Endothelial cell of umbilical vein (primary cell): ENCODE measurements around the gene CLDN5. TPM values are rescaled to one million over a fixed set of nuclear protein-coding genes. Genes with fewer than 3 reads are reported as not detected.

Experiments used
- BruUV-seq: library from RNA; stranded (reverse); fragments of 400-500 nt; replicated peaks from 2 replicates; lab custom pipeline; 2021; lab: Mats Ljungman, UMichigan
- CTCF ChIA-PET: fragments of 300-600, 350-600 bp; sonication (Branson Sonifier 250); formaldehyde crosslinking; loops from one replicate; lab custom pipeline; 2021; ENCODE audit warnings: antibody characterized with exemption, inconsistent platforms; lab: Charles Lee
- POLR2A ChIA-PET: fragments of 300-600, 350-600 bp; sonication (Branson Sonifier 250); formaldehyde crosslinking; loops from one replicate; lab custom pipeline; 2021; ENCODE audit warnings: antibody characterized with exemption, inconsistent platforms; lab: Charles Lee
- DNase-seq: peaks from one replicate; pipeline ENCODE4 v3.0.0-alpha.2; 2011; ENCODE audit warnings: low read depth, low spot score
- FAIRE-seq: peaks from 2 replicates; lab custom pipeline; 2011; peaks lifted over from hg19 to GRCh38; lab: Jason Lieb, UNC
- H2AFZ ChIP-seq: 2 replicates; pipeline ENCODE4 v1.6.0; 2012; ENCODE audit warnings: low read depth, low read length, control low read depth, inconsistent platforms
- H3K27ac ChIP-seq: 2 replicates; pipeline ENCODE4 v1.5.1; 2011; ENCODE audit warnings: low read depth, mild to moderate bottlenecking, control low read depth, low read length, moderate library complexity; ENCODE audit not compliant: insufficient read depth
- H3K27me3 ChIP-seq, 2 experiments: 2 replicates each; pipeline versions ENCODE4 v1.6.0 to v1.6.1; 2011; ENCODE audit warnings: low read length in 2 of 2, mixed read lengths in 1 of 2; ENCODE audit not compliant: control insufficient read depth in 2 of 2, insufficient read depth in 2 of 2
- H3K36me3 ChIP-seq, 2 experiments: 2 replicates in 1 of 2; 3 replicates in 1 of 2; pipeline ENCODE4 v1.5.1; 2011; ENCODE audit warnings: low read length in 2 of 2, mild to moderate bottlenecking in 1 of 2, moderate library complexity in 1 of 2; ENCODE audit not compliant: control insufficient read depth in 2 of 2, insufficient read depth in 2 of 2; ENCODE audit errors: extremely low read depth in 1 of 2
- H3K4me1 ChIP-seq: 3 replicates; pipeline ENCODE4 v1.5.1; 2011; ENCODE audit warnings: mild to moderate bottlenecking, low read length; ENCODE audit not compliant: control insufficient read depth, insufficient read depth; ENCODE audit errors: extremely low read depth
- H3K4me2 ChIP-seq: 2 replicates; pipeline ENCODE4 v1.6.1; 2011; ENCODE audit warnings: low read length, control low read depth, mixed read lengths; ENCODE audit not compliant: insufficient read depth
- H3K4me3 ChIP-seq, 3 experiments: fragments of 200-600 bp in 1 of 3; sonication (generic), shearing (Covaris generic) in 1 of 3; replicated peaks in 1 of 3; 2 replicates each; pipeline ENCODE4 v1.5.1; 2011 to 2016; ENCODE audit warnings: control low read depth in 3 of 3, low read length in 3 of 3, mild to moderate bottlenecking in 2 of 3, inconsistent platforms in 1 of 3, low read depth in 1 of 3, moderate library complexity in 1 of 3; ENCODE audit not compliant: insufficient read depth in 1 of 3
- H3K79me2 ChIP-seq: 2 replicates; pipeline ENCODE4 v1.6.0; 2012; ENCODE audit warnings: low read length, inconsistent platforms; ENCODE audit not compliant: control insufficient read depth, insufficient read depth
- H3K9ac ChIP-seq: replicated peaks from 2 replicates; pipeline ENCODE3; 2011; ENCODE audit warnings: low read length, control low read depth; ENCODE audit not compliant: insufficient read depth; ENCODE audit errors: extremely low read depth
- H3K9me1 ChIP-seq: replicated peaks from 3 replicates; pipeline ENCODE4 v1.6.0; 2011; ENCODE audit warnings: mild to moderate bottlenecking, low read length; ENCODE audit not compliant: control insufficient read depth, insufficient read depth; ENCODE audit errors: extremely low read depth
- H3K9me3 ChIP-seq: replicated peaks from 2 replicates; pipeline ENCODE4 v1.5.1; 2012; ENCODE audit warnings: low read length, inconsistent platforms; ENCODE audit not compliant: control insufficient read depth, insufficient read depth
- H4K20me1 ChIP-seq: replicated peaks from 2 replicates; pipeline ENCODE3; 2011; ENCODE audit warnings: mild to moderate bottlenecking, low read length; ENCODE audit not compliant: control insufficient read depth, insufficient read depth; ENCODE audit errors: extremely low read depth
- EZH2 ChIP-seq: IDR thresholded peaks from 2 replicates; pipeline ENCODE4 v1.6.1; 2012; ENCODE audit warnings: borderline replicate concordance, low read depth, mild to moderate bottlenecking, moderate library complexity, low read length, inconsistent platforms; ENCODE audit not compliant: severe bottlenecking
- FOS ChIP-seq: IDR thresholded peaks from 2 replicates; pipeline ENCODE4 v1.6.1; 2011; ENCODE audit warnings: mild to moderate bottlenecking, low read length, moderate library complexity, borderline replicate concordance; ENCODE audit not compliant: insufficient read depth
- GATA2 ChIP-seq: IDR thresholded peaks from 2 replicates; pipeline ENCODE4 v1.7.0; 2011; ENCODE audit warnings: low read depth, mild to moderate bottlenecking, moderate library complexity, mixed read lengths, low read length; ENCODE audit not compliant: insufficient read length, insufficient read depth
- JUN ChIP-seq: IDR thresholded peaks from 2 replicates; pipeline ENCODE4 v1.6.1; 2011; ENCODE audit warnings: borderline replicate concordance, low read depth; ENCODE audit not compliant: insufficient read length, insufficient read depth
- MYC ChIP-seq: IDR thresholded peaks from one replicate; pipeline ENCODE4 v1.6.1; 2011; ENCODE audit warnings: mild to moderate bottlenecking, low read depth, low read length
- POLR2A ChIP-seq: IDR thresholded peaks from 2 replicates; pipeline ENCODE4 v1.6.1; 2012; ENCODE audit warnings: low read depth, mild to moderate bottlenecking, control low read depth, low read length
- POLR2AphosphoS5 ChIP-seq: IDR thresholded peaks from 2 replicates; pipeline ENCODE4 v1.6.1; 2012; ENCODE audit warnings: low read depth, mild to moderate bottlenecking, control low read depth, low read length, moderate library complexity; ENCODE audit not compliant: insufficient read depth
- dilution Hi-C: fragments of 300-500 bp; cut with MboI; formaldehyde crosslinking; loops from one replicate; pipeline ENCODE4 v1.15.0; 2019; ENCODE audit warnings: low sequenced_read_pairs; ENCODE audit not compliant: extremely low pct_ligation_motif_present
- intact Hi-C: fragments of 100-400 bp; cut with micrococcal nuclease; formaldehyde crosslinking; loops from one replicate; pipeline ENCODE4 v1.10.0; 2022
- polyA plus RNA-seq, 4 experiments: library from polyadenylated mRNA; depleted of rRNA in 3 of 4; stranded (reverse) in 3 of 4; unstranded in 1 of 4; fragments of >200 nt; gene quantifications; 2 replicates each; pipeline versions ENCODE4 v1.2.1 to v1.2.3, GENCODE V29; 2011 to 2012; ENCODE audit warnings: missing spikeins in 1 of 4
- total RNA-seq: library from RNA; stranded (reverse); gene quantifications from 2 replicates; pipeline ENCODE4 v1.2.3, GENCODE V29; 2021
- TF ChIP-seq, protein P1 (sequence below): IDR thresholded peaks from 2 replicates; pipeline ENCODE4 v1.6.1; 2011; ENCODE audit not compliant: insufficient read depth, insufficient read length
- TF ChIP-seq, protein P2 (sequence below), 2 donors: IDR thresholded peaks; 1 replicate in 1 of 2; 2 replicates in 1 of 2; pipeline ENCODE4 v1.5.1; 2011; ENCODE audit warnings: low read length in 2 of 2, mild to moderate bottlenecking in 2 of 2, moderate library complexity in 2 of 2, control low read depth in 1 of 2, inconsistent platforms in 1 of 2, low read depth in 1 of 2; ENCODE audit not compliant: insufficient read depth in 1 of 2; ENCODE audit errors: extremely low read depth in 1 of 2

The CLDN5 gene
- total and polyA plus RNA-seq, 2 donors (not counting 3 experiments of a cell fraction or from before 2014, with no cell fraction given) = 198 to 252 TPM

DNA sequence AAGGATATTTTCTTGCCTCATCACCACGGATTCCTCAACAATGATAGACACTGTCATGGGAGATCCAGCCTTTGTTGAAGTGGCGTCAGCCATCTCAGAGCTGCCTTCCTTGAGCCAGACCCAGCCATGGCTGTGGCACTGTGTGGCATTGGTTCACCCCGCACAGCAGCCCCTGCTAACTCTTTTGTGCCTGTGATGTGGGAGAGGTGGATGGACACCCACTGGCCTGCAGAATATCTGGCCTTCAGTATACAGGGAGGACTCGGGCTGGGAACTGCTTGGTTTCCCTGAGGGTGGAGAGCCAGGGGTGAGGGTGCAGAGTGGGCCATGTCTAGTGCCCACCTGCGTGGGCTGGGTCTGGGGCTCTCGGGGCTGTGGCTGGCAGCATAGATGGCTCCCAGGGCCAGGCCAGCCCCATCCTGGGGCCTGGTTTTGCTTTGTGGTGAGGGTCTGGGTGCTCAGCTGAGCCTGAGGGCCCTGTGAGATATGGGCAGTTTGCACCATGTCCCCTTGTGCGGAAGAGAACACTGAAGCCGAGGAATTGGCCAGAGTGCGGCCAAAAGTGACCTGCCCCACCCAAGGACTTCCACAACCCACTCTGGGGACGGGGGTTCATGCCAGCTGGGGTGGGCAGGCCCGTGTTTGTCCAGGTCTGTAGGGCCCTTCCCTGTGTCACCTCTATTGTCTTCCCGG, 6.1 kb downstream of the CLDN5 start:
- no peak overlapping the region for H2AFZ ChIP-seq
- H3K9ac ChIP-seq = no peak overlapping the region
- H3K27me3 ChIP-seq = no peaks in the 10 kb centered on the region
- no peaks in the 10 kb centered on the region for H4K20me1 ChIP-seq
- peaks cover 17% of the 10 kb centered on the region for H3K79me2 ChIP-seq
- peaks cover 16% of the 10 kb centered on the region for H3K4me1 ChIP-seq
- ChIA-PET POLR2A (no interaction called here), CTCF (interaction anchor here (4.6 kb wide), 1 partner anchor 112 kb away, joined by 50 read pairs; no protein-coding TSS in a partner anchor)
- no peak overlapping the region for H3K4me3 ChIP-seq
- TF ChIP-seq, protein P1, sequence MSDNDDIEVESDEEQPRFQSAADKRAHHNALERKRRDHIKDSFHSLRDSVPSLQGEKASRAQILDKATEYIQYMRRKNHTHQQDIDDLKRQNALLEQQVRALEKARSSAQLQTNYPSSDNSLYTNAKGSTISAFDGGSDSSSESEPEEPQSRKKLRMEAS = no peak
- TF ChIP-seq FOS (no peak), POLR2A (no peak), EZH2 (no peak), MYC (no peak), GATA2 (no peak), POLR2AphosphoS5 (no peak), JUN (no peak)
- TF ChIP-seq, protein P2, sequence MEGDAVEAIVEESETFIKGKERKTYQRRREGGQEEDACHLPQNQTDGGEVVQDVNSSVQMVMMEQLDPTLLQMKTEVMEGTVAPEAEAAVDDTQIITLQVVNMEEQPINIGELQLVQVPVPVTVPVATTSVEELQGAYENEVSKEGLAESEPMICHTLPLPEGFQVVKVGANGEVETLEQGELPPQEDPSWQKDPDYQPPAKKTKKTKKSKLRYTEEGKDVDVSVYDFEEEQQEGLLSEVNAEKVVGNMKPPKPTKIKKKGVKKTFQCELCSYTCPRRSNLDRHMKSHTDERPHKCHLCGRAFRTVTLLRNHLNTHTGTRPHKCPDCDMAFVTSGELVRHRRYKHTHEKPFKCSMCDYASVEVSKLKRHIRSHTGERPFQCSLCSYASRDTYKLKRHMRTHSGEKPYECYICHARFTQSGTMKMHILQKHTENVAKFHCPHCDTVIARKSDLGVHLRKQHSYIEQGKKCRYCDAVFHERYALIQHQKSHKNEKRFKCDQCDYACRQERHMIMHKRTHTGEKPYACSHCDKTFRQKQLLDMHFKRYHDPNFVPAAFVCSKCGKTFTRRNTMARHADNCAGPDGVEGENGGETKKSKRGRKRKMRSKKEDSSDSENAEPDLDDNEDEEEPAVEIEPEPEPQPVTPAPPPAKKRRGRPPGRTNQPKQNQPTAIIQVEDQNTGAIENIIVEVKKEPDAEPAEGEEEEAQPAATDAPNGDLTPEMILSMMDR (IDR thresholded peaks at IDR 0.05; ENCODE audit: extremely low read depth in 1 of 2, insufficient read depth in 1 of 2, low read depth in 1 of 2, low read length in 2 of 2) = no peak
- no TSS peak for BruUV-seq
- dilution Hi-C loops (no loop called here), intact Hi-C loops (no loop called here)
- H3K4me2 ChIP-seq = no peak overlapping the region
- peaks cover 0 to 2% of the 10 kb centered on the region in 2 experiments for H3K36me3 ChIP-seq
- H3K9me3 ChIP-seq = no peaks in the 10 kb centered on the region
- DNase-seq (no peak), FAIRE-seq (no peak)
- no peak overlapping the region for H3K27ac ChIP-seq
- H3K9me1 ChIP-seq = no peaks in the 10 kb centered on the region
